DOHH2 (cell line): ENCODE results near the gene INF2.

Experiments used
- H3F3A ChIP-seq: fragments of 200-600 bp; sonication (generic), shearing (Covaris generic); 2 replicates; pipeline ENCODE4 v1.6.0; 2016; ENCODE audit warnings: antibody characterized with exemption, mild to moderate bottlenecking; ENCODE audit not compliant: control insufficient read depth, insufficient read depth
- H3K27ac ChIP-seq: fragments of 200-600 bp; sonication (generic); 2 replicates; pipeline ENCODE4 v1.5.1; 2014; ENCODE audit warnings: low read depth, mild to moderate bottlenecking, low read length, moderate library complexity
- H3K27me3 ChIP-seq: fragments of 200-600 bp; sonication (generic); 2 replicates; pipeline ENCODE4 v1.6.1; 2014; ENCODE audit warnings: mild to moderate bottlenecking, low read length, mixed read lengths; ENCODE audit not compliant: control insufficient read depth
- H3K36me3 ChIP-seq: fragments of 200-600 bp; sonication (generic); 2 replicates; pipeline ENCODE4 v1.6.1; 2014; ENCODE audit warnings: mild to moderate bottlenecking, low read length, moderate library complexity, mixed read lengths; ENCODE audit not compliant: control insufficient read depth
- H3K4me1 ChIP-seq: fragments of 200-600 bp; sonication (generic); 2 replicates; pipeline ENCODE4 v1.6.1; 2014; ENCODE audit warnings: mild to moderate bottlenecking, low read length, mixed read lengths; ENCODE audit not compliant: control insufficient read depth
- H3K4me2 ChIP-seq: fragments of 200-600 bp; sonication (generic); 2 replicates; pipeline ENCODE4 v1.6.0; 2014; ENCODE audit warnings: mild to moderate bottlenecking, low read length, moderate library complexity
- H3K4me3 ChIP-seq: fragments of 200-600 bp; sonication (generic); 2 replicates; pipeline ENCODE4 v1.5.1; 2014; ENCODE audit warnings: mild to moderate bottlenecking, low read length, mixed read lengths
- H3K79me2 ChIP-seq: fragments of 200-600 bp; sonication (generic); 2 replicates; pipeline ENCODE4 v1.6.1; 2014; ENCODE audit warnings: mild to moderate bottlenecking, low read length, mixed read lengths; ENCODE audit not compliant: control insufficient read depth
- H3K9me2 ChIP-seq: fragments of 200-600 bp; sonication (generic); replicated peaks from 2 replicates; pipeline ENCODE4 v1.6.1; 2014; ENCODE audit warnings: mild to moderate bottlenecking, low read length, mixed read lengths; ENCODE audit not compliant: control insufficient read depth
- H3K9me3 ChIP-seq: fragments of 200-600 bp; sonication (generic); 2 replicates; pipeline ENCODE4 v1.6.1; 2014; ENCODE audit warnings: antibody characterized with exemption, low read length, mixed read lengths; ENCODE audit not compliant: control insufficient read depth, insufficient read depth
- H4K20me1 ChIP-seq: fragments of 200-600 bp; sonication (generic); 2 replicates; pipeline ENCODE4 v1.6.0; 2014; ENCODE audit warnings: low read depth, mild to moderate bottlenecking, antibody characterized with exemption, low read length, moderate library complexity; ENCODE audit not compliant: control insufficient read depth, insufficient read depth
- EZH2phosphoT487 ChIP-seq: fragments of 200-600 bp; sonication (generic); IDR thresholded peaks from 2 replicates; pipeline ENCODE4 v1.6.1; 2017; ENCODE audit warnings: borderline replicate concordance, mild to moderate bottlenecking, antibody characterized with exemption, low read length, moderate library complexity, mixed read lengths
- TF ChIP-seq, protein P1 (sequence below): fragments of 200-600 bp; sonication (generic); IDR thresholded peaks from one replicate; pipeline ENCODE4 v1.5.1; 2014; ENCODE audit warnings: antibody characterized with exemption, mild to moderate bottlenecking, low read depth, low read length; ENCODE audit not compliant: poor library complexity, severe bottlenecking

INF2 gene

GRCh38 chr14:104680806-104681688, 8.4 kb upstream of the INF2 start:
- H3K4me3 ChIP-seq = no peak overlapping the region
- no peaks in the 10 kb centered on the region for H3K36me3 ChIP-seq
- TF ChIP-seq EZH2phosphoT487 = no peak
- TF ChIP-seq, protein P1, sequence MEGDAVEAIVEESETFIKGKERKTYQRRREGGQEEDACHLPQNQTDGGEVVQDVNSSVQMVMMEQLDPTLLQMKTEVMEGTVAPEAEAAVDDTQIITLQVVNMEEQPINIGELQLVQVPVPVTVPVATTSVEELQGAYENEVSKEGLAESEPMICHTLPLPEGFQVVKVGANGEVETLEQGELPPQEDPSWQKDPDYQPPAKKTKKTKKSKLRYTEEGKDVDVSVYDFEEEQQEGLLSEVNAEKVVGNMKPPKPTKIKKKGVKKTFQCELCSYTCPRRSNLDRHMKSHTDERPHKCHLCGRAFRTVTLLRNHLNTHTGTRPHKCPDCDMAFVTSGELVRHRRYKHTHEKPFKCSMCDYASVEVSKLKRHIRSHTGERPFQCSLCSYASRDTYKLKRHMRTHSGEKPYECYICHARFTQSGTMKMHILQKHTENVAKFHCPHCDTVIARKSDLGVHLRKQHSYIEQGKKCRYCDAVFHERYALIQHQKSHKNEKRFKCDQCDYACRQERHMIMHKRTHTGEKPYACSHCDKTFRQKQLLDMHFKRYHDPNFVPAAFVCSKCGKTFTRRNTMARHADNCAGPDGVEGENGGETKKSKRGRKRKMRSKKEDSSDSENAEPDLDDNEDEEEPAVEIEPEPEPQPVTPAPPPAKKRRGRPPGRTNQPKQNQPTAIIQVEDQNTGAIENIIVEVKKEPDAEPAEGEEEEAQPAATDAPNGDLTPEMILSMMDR = peak; percentile 70
- peaks cover 53% of the 10 kb centered on the region for H3K4me1 ChIP-seq
- H3K27me3 ChIP-seq = no peaks in the 10 kb centered on the region
- peaks cover 6% of the 10 kb centered on the region for H3F3A ChIP-seq
- H3K27ac ChIP-seq = no peak overlapping the region
- no peaks in the 10 kb centered on the region for H3K9me3 ChIP-seq
- no peaks in the 10 kb centered on the region for H3K79me2 ChIP-seq
- no peaks in the 10 kb centered on the region for H3K9me2 ChIP-seq
- 0 out of 2 replicates have a peak overlapping the region, but pooled peaks have one; percentile 1 for H3K4me2 ChIP-seq
- no peaks in the 10 kb centered on the region for H4K20me1 ChIP-seq

DNA sequence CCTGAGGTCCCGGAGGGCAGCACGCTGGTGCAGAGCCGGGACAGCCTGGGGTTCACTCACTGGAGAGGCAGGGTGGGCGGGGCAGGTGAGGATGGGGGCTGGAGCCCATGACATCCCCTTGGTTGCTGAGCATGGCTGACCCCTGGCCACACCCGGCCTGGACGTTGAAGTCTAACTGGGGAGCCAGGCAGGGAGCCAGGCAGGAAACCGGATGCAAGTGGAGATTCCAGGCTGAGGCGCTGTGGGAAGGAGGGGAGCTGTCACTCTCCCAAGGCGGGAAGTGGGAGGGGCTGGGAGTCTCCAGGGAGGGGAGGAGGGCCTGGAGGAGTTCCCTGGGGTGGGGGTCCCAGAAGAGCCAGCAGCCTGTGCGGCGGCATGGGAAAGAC, 7.7 kb upstream of the INF2 start:
- Histone ChIP-seq H3F3A (peaks cover 6% of the 10 kb centered on the region), H3K27me3 (no peaks in the 10 kb centered on the region), H4K20me1 (no peaks in the 10 kb centered on the region), H3K9me2 (no peaks in the 10 kb centered on the region), H3K27ac (no peak overlapping the region), H3K4me3 (no peak overlapping the region), H3K36me3 (no peaks in the 10 kb centered on the region), H3K4me1 (peaks cover 58% of the 10 kb centered on the region), H3K4me2 (no peak overlapping the region), H3K9me3 (no peaks in the 10 kb centered on the region), H3K79me2 (no peaks in the 10 kb centered on the region)
- TF ChIP-seq, protein P1 = no peak
- TF ChIP-seq EZH2phosphoT487 = no peak

GRCh38 chr14:104682107-104682593, 7.3 kb upstream of the INF2 start:
- H3F3A ChIP-seq = peaks cover 6% of the 10 kb centered on the region
- no peak overlapping the region for H3K27ac ChIP-seq
- peaks cover 58% of the 10 kb centered on the region for H3K4me1 ChIP-seq
- no peaks in the 10 kb centered on the region for H3K79me2 ChIP-seq
- no peaks in the 10 kb centered on the region for H3K27me3 ChIP-seq
- no peak overlapping the region for H3K4me2 ChIP-seq
- H4K20me1 ChIP-seq = no peaks in the 10 kb centered on the region
- H3K36me3 ChIP-seq = no peaks in the 10 kb centered on the region
- TF ChIP-seq, protein P1 = no peak
- TF ChIP-seq EZH2phosphoT487 = no peak
- H3K9me3 ChIP-seq = no peaks in the 10 kb centered on the region
- H3K9me2 ChIP-seq = no peaks in the 10 kb centered on the region
- H3K4me3 ChIP-seq = no peak overlapping the region
